Hematopoietic multipotent progenitor cell treated with erythropoietin and hydrocortisone succinate and interleukin-3 and kit ligand, for 15 days (in vitro differentiated cells): ENCODE results near the gene G3BP1.
"Not testable (repeated sequence)": the region's sequence is repeated elsewhere in the genome, so short reads cannot be mapped to it uniquely, and the experiment has no call there.

Source experiments
- DNase-seq: peaks from one replicate; pipeline ENCODE4 v3.0.0-alpha.2; 2015; ENCODE audit warnings: low spot score

The G3BP1 gene

DNA sequence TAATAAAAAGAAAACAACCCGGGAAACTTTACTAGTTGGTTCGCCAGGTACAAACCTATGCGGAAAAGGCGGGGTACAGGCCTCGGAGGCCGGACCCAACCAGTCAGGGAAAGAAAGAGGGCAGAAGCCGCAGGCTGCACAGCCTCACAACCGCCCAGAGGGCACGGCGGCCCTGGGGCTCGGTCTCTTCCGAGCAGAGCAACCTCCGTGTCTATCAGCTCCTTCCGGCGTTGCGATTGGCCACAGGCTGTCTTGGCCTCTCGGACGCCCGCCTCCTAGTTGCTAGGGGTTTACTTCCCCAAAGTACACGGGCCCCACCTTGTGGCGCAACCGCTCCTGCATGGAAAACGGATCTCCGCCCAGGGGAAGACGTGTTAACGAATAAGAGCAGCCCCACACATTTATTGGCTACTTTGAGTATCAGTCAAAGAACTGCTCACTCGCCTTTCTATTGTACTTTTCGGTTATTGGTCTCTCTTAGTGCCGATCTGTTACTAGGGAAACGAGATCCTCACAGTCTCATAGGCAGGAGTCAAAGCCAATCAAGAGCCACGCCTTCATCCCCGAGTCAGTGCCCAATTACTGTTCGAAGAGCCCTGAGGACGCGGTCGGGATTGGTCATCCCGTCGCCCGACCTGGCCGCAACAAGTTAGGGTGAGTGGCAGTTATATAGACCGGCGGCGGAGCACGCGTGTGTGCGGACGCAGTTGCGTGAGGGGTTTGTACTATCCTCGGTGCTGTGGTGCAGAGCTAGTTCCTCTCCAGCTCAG lies at the start of gene G3BP1:
Gene G3BP1 (plus strand): TSS at position 696 of the 770 bp plus-strand sequence. CDS start 14,667 bp downstream, outside the sequence.
- peak; percentile 100 for DNase-seq

DNA sequence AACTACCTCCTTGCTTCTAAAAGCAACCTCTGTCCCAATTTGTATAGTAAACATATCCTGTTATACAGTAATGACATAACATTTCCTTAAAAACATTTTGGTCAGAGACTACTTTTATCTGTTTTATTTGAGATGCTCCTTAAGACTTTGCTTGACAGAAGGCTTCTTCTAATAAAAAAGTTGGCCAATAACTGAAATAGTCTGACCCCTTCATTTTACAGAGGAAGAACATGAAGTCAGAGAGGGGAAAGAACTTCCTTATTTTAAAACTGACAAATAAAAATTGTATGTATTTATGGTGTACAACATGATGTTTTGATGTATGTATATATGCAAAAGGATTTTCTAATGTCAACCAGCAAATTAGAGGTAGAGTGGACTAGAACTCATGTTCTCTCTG lies 49.2 kb upstream of the G3BP1 start:
- DNase-seq: no peak

DNA sequence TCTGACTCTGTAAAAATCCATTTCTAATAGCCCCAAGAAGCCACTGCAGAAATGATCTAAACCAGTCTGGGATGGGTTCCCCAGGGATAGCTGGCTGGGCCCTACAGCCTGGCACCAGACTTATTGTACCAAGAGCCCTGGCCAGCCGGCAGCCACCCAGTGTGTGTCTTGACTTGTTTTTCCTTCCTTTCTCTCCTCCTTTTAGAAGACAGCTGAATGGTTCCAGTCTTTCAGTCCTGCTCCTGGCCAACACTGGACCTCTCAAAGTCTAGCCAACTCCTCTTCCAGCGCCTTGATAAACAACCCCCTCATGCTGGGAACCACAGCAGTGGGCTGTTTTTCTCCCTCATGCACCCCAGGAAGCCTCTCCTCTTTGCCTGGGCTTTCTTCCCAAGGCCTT lies 47.4 kb upstream of the G3BP1 start:
- DNase-seq: no peak

DNA sequence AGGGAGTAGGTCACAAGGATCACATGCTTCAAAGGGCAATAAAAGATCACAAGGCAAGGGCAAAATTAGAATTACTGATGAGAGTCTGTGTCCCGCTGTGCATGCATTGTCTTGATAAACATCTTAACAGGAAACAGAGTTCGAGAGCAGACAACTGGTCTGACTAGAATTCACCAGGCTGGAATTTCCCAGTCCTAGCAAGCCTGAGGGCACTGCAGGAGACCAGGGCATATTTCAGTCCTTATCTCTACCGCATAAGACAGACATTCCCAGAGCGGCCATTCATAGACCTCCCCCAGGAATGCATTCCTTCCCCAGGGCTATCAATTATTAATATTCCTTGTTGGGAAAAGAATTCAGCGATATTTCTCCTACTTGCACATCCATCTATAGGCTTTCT lies 42.2 kb upstream of the G3BP1 start:
- not testable (repeated sequence) for DNase-seq

DNA sequence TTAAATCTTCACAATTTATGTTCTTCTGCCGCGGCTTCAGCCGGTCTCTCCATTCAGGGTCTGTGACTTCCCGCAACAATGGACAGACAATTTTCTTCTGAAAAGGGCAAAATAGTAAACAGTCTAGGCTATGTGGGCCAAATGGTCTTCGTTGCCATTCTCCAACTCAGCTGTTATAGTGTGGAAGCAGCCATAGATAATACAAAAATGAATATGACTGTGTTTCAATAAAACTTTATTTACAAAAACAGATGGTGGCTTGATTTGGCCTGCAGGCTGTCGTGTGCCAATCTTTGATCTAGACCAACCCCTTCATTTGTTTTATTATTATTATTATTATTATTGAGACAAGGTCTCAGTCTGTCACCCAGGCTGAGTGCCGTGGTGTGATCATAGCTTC lies 41.4 kb upstream of the G3BP1 start:
- DNase-seq: no peak

DNA sequence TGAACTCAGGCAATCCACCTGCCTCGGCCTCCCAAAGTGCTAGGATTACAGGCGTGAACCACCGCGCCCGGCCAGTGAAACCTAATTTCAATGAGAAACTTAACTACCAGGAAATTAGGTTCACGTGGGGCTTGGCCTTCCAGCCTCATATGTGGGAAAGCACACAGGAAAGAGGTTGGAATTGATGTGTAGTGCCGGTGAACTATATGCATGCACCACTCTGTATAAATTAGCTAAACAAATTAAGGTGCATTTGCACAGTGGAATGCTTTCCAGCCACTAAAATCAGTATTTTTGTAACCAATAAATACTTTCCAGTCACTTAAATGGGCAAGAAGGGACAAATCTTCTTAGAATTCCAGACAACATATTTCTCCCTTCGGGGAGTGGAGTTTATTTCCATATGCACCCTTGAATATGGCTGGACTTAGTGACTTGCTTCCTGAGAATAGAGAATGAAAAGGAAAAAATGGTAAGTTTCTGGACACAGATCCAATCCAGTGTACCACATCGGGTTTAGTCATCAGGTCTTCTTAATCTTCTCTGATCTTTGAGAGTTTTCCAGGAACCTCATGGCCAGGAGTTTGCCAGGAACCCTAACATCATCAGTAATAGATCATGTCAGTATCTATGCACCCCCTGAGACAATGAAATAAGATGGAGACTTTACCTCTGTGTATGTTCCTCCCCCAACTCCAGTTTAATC lies 38.2 kb upstream of the G3BP1 start:
- no peak for DNase-seq

DNA sequence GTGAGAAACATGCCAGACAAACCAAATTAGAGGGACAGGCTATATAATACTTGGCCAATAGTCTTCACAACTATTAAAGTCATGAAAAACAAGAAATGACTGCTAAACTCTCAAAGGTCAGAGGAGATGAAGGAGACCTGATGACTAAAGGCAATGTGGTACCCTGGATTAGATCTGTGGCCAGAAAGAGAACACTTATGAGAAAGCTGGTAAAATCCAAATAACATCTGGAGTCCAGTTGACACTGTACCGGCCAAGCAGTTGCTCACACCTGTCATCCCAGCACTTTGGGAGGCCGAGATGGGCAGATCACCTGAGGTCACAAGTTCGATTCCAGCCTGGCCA lies 37.7 kb upstream of the G3BP1 start:
- no peak for DNase-seq

DNA sequence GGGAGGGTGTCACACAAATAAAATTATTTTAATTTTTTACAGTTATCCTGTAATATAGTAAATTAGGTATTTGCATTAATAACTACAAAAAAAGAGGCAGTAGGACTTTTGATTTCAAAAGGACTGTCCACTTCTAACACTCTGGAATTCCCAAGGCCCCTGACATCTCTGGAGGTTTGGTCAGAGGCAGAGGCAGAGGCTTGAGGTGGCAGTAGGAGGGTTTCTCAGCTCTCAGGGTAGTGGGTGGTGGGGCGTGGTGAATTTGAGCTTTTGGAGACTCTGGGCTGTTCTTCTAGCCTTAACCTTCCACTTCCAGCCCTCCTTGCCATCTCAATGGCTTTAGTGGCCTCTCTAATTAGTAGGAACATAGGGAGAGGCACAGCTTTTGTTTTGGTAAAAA lies 36.1 kb upstream of the G3BP1 start:
- DNase-seq: no peak

DNA sequence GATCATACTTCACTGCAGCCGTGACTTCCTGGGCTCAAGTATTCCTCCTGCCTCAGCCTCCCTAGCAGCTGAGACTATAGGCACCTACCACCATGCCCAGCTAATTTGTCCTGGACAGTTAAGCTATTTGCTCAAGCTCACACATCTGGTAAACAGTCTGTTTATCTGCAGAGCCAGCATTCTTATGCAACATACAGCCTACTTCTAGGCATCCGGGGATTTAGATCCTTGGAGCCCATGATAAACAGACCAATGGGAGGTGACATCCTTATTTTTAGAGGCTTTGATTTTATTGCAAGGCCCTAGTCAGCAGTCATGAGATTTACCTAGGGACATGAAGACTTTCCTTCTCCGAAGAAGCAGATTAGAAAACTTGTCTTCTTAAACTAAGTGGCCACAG lies 34.3 kb upstream of the G3BP1 start:
- DNase-seq: no peak

DNA sequence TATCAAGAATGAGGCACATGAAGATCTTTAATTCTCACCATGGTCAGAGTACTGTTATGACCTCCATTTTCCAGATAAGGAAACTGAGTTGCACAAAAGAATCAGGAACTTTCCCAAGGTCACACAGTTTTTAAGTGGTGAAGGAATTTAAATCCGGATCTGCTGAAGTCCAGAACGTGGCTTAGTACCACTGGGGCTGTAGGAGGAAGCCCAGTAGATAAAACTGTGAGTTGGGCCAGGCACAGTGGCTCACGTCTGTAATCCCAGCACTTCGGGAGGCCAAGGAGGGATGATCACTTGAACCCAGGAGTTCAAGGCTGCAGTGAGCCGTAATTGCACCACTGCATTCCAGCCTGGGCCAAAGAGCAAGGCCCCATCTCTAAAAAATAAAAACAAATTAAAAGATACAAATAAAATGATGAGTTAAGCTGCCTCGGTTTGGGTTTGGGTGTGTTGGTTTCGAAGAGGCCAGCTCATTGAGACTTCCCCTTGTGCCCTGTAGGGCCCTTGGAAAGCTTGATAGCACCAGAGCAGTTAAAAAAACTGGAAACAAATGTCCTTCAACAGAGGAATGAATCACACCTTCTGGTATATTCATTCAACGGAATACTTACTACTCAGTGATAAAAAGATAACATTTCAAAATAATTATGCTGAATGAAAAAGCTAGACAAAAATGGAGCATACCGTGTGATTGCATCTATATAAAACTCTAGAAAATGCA lies 33.5 kb upstream of the G3BP1 start:
- DNase-seq: no peak

DNA sequence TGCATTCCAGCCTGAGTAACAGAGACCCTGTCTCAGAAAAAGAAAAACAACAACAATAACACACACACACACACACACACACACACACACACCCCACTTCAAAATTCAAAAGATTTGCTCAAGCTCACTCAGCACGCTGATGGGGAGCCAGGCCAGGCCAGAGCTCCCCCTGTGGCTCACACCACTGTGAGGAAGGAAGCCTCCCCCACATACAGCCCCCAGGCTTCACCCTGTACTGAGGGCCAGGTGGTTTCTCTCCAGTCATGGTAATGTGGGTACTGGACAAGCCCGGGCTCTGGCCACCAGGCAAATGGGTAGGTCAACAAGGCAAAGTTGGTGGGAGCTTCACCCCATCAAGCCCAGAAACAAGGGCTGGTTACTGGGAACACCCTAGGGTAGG lies 32.4 kb upstream of the G3BP1 start:
- DNase-seq: no peak

DNA sequence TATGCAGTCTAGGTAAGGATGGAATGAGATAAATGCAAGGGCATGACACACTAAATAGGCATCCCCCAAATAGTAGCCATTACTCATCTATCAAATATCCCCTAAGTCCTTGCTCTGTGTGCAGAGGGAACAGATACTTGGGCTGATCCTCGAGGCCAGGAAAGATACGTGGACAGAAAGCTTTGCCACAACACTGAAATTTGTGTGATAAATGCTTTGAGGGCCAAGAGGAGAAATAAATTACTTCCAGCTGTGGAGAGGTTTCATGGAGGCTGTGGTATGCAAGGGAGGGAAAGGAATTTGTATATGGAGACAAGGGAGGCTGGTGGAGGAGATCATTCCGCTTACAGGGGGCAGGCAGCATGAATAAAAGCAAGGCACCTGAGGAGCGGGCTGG lies 31.8 kb upstream of the G3BP1 start:
- no peak for DNase-seq

DNA sequence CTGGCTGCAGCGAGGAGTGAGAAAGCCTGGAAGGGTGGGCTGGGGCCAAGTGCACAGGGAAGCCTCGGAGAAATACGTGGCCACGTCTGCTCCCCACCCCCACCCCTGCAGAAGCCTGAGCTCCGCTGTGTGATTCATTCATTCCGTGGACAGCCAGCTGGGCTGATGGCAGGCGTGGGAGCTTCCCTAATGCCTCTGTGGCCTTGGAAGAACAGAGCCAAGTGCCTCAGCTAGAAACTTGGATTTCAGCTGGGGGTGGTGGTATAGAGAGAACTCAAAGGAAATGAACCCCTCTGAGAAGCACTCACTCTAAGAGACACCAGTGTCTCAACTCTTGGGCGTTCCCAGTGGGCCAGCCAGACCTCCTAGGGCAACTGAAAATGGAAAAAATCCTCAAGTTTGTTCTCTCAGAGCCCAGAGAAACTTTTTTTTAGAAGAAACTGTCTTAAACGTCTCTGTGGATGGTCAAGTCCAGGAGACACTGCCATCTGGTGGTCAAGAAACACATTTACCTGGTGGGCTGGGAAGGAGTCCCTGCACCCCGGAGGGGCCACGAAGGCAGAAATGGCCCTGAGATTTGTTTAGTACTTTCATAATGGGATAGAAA lies 31.3 kb upstream of the G3BP1 start:
- peak; percentile 68 for DNase-seq

DNA sequence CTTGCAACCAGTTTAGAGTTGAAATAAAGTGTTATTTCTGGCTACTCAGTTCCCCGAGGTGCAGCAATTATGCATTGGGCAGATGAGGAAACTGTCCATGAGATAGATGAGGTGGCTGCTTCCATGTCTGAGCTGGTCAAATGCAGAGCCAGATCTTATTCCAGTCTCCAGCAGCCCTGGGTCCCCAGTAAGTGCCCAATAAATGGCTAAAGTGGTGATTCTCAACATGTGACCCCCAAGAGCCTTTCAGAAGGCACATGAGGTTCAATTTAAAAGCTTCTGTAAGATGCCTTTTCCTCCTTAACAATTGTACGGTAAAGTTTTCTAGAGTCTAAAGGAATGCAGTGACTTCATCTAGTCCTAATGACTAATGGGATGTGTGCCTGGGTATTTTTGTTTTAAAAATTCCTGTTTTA lies 30.8 kb upstream of the G3BP1 start:
- DNase-seq: no peak

DNA sequence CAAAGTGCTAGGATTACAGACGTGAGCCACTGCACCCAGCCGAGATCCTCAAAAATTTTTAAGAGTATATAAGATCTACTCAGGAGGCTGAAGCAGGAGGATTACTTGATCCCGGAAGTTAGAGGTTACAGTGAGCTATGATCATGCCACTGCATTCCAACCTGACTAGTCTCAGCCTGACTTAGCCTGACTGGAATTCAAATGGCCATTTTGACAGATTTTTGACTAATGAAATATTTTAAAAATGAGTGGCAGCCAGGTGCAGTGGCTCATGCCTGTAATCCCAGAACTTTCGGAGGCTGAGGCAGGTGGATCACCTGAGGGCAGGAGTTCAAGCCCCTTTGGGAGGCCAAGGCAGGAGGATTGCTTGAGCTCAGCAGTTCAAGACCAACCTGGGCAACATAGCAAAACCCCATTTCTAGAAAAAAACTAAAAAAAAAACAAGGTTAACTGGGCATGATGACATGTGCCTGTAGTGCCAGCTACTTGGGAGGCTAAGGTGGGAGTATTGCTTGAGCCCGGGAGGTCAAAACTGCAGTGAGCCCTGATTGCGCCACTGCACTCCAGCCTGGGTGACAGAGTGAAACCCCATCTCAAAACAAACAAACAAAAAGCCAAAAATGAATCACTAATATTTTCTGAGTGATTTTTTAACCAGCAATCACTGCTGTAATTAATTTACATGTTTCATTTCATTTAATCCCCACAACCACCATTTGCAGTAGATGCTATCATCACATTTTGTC lies 29.9 kb upstream of the G3BP1 start:
- no peak for DNase-seq

DNA sequence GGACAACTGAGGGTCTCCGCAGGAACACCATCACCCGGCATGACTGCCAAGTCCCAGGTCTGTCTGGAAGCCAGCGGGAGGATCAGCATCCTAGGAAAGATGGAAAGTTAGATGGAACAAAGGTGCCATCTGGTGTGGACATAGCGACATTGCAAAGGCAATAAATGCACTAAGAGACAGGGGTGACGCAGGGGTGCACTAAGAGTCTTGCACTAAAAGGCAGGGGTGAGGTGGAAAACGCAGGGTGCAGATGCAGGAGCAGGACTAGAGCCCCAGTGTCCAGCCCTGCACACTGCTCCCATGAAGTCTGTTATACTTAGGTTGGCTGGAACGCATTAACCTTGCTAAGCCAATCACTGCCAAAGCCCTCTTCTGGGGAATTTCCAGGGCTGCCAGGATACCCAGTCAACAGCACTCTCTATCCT lies 28.9 kb upstream of the G3BP1 start:
- no peak for DNase-seq

DNA sequence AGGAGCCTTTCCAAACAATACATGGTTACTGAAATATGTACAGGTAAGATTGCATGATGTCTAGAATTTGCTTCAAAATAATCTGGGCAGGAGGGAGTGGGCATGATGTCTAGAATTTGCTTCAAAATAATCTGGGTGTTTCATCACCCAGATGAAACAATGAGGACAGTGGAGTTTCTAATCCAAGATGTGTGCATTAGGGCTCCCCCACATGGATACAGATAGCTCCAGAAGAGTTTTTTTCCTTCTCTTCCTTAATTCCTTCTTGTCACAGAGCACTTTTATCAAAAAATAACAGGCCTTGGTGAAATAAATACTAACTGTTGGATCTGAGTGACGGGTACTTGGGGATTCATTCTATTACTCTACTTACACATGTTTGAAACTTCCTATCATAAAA lies 28.2 kb upstream of the G3BP1 start:
- no peak for DNase-seq

DNA sequence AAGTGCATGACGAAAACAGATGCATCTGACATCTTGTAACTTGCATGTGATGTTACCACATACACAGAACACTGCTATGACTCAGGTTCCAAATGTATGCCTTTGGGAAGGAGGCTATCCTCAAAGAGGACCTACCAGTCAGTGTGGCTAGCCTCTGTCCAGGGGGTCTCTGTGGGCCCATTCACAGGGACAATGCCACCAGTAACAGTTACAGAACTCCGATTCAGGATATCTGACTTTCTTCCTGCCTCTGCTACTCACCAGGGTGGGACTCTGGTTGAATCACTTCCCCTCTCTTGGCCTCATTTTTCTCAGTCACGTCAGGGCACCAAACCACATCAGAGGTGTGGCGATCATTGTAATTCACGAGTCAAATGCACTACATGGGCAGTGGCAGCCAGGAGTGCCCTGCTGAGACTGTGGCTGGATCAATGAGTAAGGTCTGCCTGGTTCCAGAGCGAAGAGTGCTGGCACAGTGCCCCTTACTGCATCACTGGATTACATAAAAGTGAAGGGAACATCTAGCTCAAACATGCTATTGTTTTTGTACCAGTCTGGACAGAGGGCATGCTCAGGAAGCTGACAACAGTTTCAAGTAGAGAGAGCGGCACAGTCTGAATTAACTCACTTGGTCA lies 26.6 kb upstream of the G3BP1 start:
- no peak for DNase-seq

DNA sequence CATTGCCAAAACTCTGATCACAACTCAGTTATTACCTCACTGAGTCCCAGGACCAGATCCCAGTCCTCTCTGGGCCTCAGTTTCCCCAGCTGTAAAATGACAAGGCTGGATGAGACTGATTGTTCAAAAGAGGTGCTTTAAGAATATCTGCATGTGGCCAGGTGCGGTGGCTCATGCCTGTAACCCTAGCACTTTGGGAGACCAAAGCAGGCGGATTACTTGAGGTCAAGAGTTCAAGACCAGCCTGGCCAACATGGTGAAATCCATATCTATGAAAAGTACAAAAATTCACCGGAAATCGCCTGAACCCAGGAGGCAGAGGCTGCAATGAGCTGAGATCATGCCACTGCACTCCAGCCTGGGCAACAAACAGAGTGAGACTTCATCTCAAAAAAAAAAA lies 21.6 kb upstream of the G3BP1 start:
- DNase-seq: no peak

DNA sequence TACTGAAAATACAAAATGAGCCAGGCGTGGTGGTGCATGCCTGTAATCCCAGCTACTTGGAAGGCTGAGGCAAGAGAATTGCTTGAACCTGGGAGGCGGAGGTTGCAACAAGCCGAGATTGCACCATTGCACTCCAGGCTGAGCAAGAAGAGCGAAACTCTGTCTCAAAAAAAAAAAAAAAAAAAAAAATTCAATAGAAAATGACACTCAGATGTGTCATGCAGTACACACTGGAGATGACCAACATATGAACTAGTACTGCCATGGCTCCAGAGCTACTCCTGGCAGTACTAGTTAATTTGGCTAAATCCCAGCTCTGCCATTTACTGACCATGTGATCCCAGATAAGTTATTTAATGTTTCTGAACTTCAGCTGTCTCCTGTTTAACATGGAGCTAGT lies 20.7 kb upstream of the G3BP1 start:
- no peak for DNase-seq

DNA sequence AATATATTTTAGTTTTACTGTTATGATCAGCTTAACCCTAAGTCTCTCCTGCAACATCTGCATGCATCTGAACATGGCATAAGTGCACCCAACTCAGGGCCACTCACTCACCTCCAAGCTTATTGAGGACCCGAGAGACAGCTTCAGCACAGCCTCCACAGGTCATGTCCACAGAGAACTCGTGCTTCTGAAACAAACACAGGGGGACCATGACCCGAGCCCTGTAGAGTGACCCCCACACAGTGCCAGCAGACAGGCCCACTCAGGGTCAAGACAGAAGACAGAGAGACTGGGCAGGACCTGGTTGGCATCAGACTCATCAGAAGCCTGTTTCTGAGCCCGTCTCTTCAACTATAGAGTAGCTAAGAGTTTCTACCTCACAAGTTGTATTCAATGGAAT lies 20.2 kb upstream of the G3BP1 start:
- DNase-seq: no peak

DNA sequence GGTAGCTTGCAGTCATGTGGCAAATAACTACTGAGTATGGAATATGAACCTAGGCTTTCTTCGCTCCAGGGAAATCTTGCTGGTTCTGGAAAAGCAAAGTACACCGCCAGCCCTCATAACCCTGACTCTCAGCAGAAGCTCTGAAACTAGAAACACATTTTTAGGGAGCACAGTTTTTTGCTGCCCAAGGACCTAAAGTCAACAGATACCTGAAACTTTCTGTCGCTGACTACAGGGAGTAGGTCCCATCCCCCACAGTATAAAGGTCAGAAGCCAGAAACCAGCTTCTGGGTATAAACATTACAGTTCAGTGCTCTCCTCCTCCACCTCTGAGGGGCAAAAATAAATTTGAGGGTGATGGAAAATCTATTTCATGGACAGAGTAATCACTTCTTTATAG lies 16.4 kb upstream of the G3BP1 start:
- no peak for DNase-seq
